HUES6 (cell line): ENCODE results near the gene WNT9A.
"Not testable (repeated sequence)": the region's sequence is repeated elsewhere in the genome, so short reads cannot be mapped to it uniquely, and the experiment has no call there.

ENCODE experiments used
- H3K27ac ChIP-seq: 2 replicates; pipeline ENCODE4 v1.7.0; 2013; ENCODE audit warnings: low read depth, mild to moderate bottlenecking, low read length, inconsistent platforms
- H3K27me3 ChIP-seq: 2 replicates; pipeline ENCODE4 v1.6.1; 2013; ENCODE audit warnings: low read length; ENCODE audit not compliant: control insufficient read depth, insufficient read depth
- H3K36me3 ChIP-seq: 2 replicates; pipeline ENCODE4 v1.6.1; 2013; ENCODE audit warnings: low read length; ENCODE audit not compliant: control insufficient read depth, insufficient read depth
- H3K4me1 ChIP-seq: 2 replicates; pipeline ENCODE4 v1.6.1; 2013; ENCODE audit warnings: low read length; ENCODE audit not compliant: control insufficient read depth, insufficient read depth
- H3K4me3 ChIP-seq: 2 replicates; pipeline ENCODE4 v1.5.1; 2013; ENCODE audit warnings: low read depth, low read length
- H3K9ac ChIP-seq: one replicate; pipeline ENCODE4 v1.6.1; 2013; ENCODE audit warnings: mild to moderate bottlenecking, low read length
- H3K9me3 ChIP-seq: 2 replicates; pipeline ENCODE4 v1.6.1; 2013; ENCODE audit warnings: low read depth, low read length; ENCODE audit not compliant: control insufficient read depth, insufficient read depth

The WNT9A gene

GRCh38 chr1:227911376-227911775 is 36.4 kb downstream of the WNT9A start:
- no peak overlapping the region for H3K4me3 ChIP-seq
- no peak overlapping the region for H3K27ac ChIP-seq
- H3K9me3 ChIP-seq: no peaks in the 10 kb centered on the region
- H3K9ac ChIP-seq: no peak overlapping the region
- no peaks in the 10 kb centered on the region for H3K27me3 ChIP-seq
- no peaks in the 10 kb centered on the region for H3K36me3 ChIP-seq
- peaks cover 51% of the 10 kb centered on the region for H3K4me1 ChIP-seq

- Histone ChIP-seq H3K27ac (no peak overlapping the region), H3K9ac (no peak overlapping the region), H3K4me1 (peaks cover 44% of the 10 kb centered on the region; the same call in 1 of the 2 replicates), H3K27me3 (no peaks in the 10 kb centered on the region), H3K36me3 (no peaks in the 10 kb centered on the region), H3K9me3 (no peaks in the 10 kb centered on the region), H3K4me3 (no peak overlapping the region)
Observed at GRCh38 chr1:227910511-227911153, 37.1 kb downstream of the WNT9A start.

- not testable (repeated sequence) for H3K9me3 ChIP-seq, H3K27ac ChIP-seq, H3K36me3 ChIP-seq, H3K4me3 ChIP-seq, H3K9ac ChIP-seq, H3K27me3 ChIP-seq
- peaks cover 37% of the 10 kb centered on the region; the same call in 1 of the 2 replicates for H3K4me1 ChIP-seq
Observed at GRCh38 chr1:227909923-227910328, 37.8 kb downstream of the WNT9A start.

GRCh38 chr1:227909188-227909587 is 38.5 kb downstream of the WNT9A start:
- Histone ChIP-seq H3K4me3 (no peak overlapping the region), H3K9me3 (no peaks in the 10 kb centered on the region), H3K27ac (no peak overlapping the region), H3K9ac (no peak overlapping the region), H3K36me3 (no peaks in the 10 kb centered on the region), H3K4me1 (peaks cover 30% of the 10 kb centered on the region; the same call in 1 of the 2 replicates), H3K27me3 (no peaks in the 10 kb centered on the region)

GRCh38 chr1:227908359-227908758 is 39.4 kb downstream of the WNT9A start:
- no peak overlapping the region for H3K27ac ChIP-seq
- no peaks in the 10 kb centered on the region for H3K36me3 ChIP-seq
- peaks cover 22% of the 10 kb centered on the region; the same call in 1 of the 2 replicates for H3K4me1 ChIP-seq
- no peaks in the 10 kb centered on the region for H3K9me3 ChIP-seq
- no peak overlapping the region for H3K4me3 ChIP-seq
- no peak overlapping the region for H3K9ac ChIP-seq
- no peaks in the 10 kb centered on the region for H3K27me3 ChIP-seq

GRCh38 chr1:227907439-227908015 is 40.2 kb downstream of the WNT9A start:
- H3K4me3 ChIP-seq: no peak overlapping the region
- H3K9me3 ChIP-seq: no peaks in the 10 kb centered on the region
- no peaks in the 10 kb centered on the region for H3K36me3 ChIP-seq
- peaks cover 16% of the 10 kb centered on the region; the same call in 1 of the 2 replicates for H3K4me1 ChIP-seq
- H3K9ac ChIP-seq: no peak overlapping the region
- no peaks in the 10 kb centered on the region for H3K27me3 ChIP-seq
- H3K27ac ChIP-seq: no peak overlapping the region

GRCh38 chr1:227906550-227907071 is 41.1 kb downstream of the WNT9A start:
- Histone ChIP-seq H3K9me3 (no peaks in the 10 kb centered on the region), H3K27me3 (no peaks in the 10 kb centered on the region), H3K4me1 (peaks cover 20% of the 10 kb centered on the region; the same call in 1 of the 2 replicates), H3K9ac (no peak overlapping the region), H3K36me3 (no peaks in the 10 kb centered on the region), H3K27ac (no peak overlapping the region), H3K4me3 (no peak overlapping the region)

- Histone ChIP-seq H3K9ac (no peak overlapping the region), H3K36me3 (no peaks in the 10 kb centered on the region), H3K27me3 (no peaks in the 10 kb centered on the region), H3K9me3 (no peaks in the 10 kb centered on the region), H3K4me3 (no peak overlapping the region), H3K27ac (no peak overlapping the region), H3K4me1 (peaks cover 19% of the 10 kb centered on the region; the same call in 1 of the 2 replicates)
Observed at GRCh38 chr1:227905573-227906487, 41.9 kb downstream of the WNT9A start.

- Histone ChIP-seq H3K9me3 (no peaks in the 10 kb centered on the region), H3K4me1 (peaks cover 14% of the 10 kb centered on the region; the same call in 1 of the 2 replicates), H3K27ac (no peak overlapping the region), H3K9ac (no peak overlapping the region), H3K27me3 (no peaks in the 10 kb centered on the region), H3K4me3 (no peak overlapping the region), H3K36me3 (no peaks in the 10 kb centered on the region)
Observed at GRCh38 chr1:227904541-227905335, 43.0 kb downstream of the WNT9A start.
